Skeletal muscle tissue (tissue), 4 donors: ENCODE results near the gene RNF13. TPM values are rescaled to one million over a fixed set of nuclear protein-coding genes. Genes with fewer than 3 reads are reported as not detected.
"Not testable (repeated sequence)": the region's sequence is repeated elsewhere in the genome, so short reads cannot be mapped to it uniquely, and the experiment has no call there.

Experiments
- H3K27ac ChIP-seq: one replicate; pipeline ENCODE4 v1.7.0; 2013; ENCODE audit warnings: mild to moderate bottlenecking, low read depth, low read length, inconsistent platforms
- H3K27me3 ChIP-seq, 3 donors: one replicate each; pipeline ENCODE4 v1.7.0; 2013; ENCODE audit warnings: low read length in 3 of 3; ENCODE audit not compliant: control insufficient read depth in 3 of 3, insufficient read depth in 3 of 3
- H3K36me3 ChIP-seq, 3 donors: one replicate each; pipeline ENCODE4 v1.7.0; 2013; ENCODE audit warnings: low read length in 3 of 3; ENCODE audit not compliant: control insufficient read depth in 3 of 3, insufficient read depth in 3 of 3
- H3K4me1 ChIP-seq, 3 donors: one replicate each; pipeline ENCODE4 v1.7.0; 2013; ENCODE audit warnings: low read length in 3 of 3, mild to moderate bottlenecking in 3 of 3; ENCODE audit not compliant: control insufficient read depth in 3 of 3, insufficient read depth in 3 of 3
- H3K4me3 ChIP-seq, 3 donors: one replicate each; pipeline ENCODE4 v1.7.0; 2013; ENCODE audit warnings: low read length in 3 of 3
- H3K9ac ChIP-seq, 3 donors: one replicate each; pipeline ENCODE4 v1.7.0; 2013; ENCODE audit warnings: low read length in 3 of 3, mild to moderate bottlenecking in 3 of 3, moderate library complexity in 2 of 3, low read depth in 1 of 3
- H3K9me3 ChIP-seq, 3 donors: one replicate each; pipeline ENCODE4 v1.7.0; 2013; ENCODE audit warnings: low read length in 3 of 3; ENCODE audit not compliant: control insufficient read depth in 3 of 3
- total RNA-seq: library from RNA; depleted of rRNA; stranded (reverse); fragments of >200 nt; gene quantifications from one replicate; pipeline ENCODE4 v1.2.3, GENCODE V29; 2014
- donor health status: Osteomylitis.

The RNF13 gene
- total RNA-seq, 1 donor from 2014 or later: 98.6 TPM

- Histone ChIP-seq H3K36me3 (peaks cover 0 to 7% (median 2%) of the 10 kb centered on the region in 3 donors), H3K9me3 (peaks cover 0 to 4% (median 0%) of the 10 kb centered on the region in 3 donors), H3K4me1 (no peaks in the 10 kb centered on the region), H3K9ac (no peak overlapping the region), H3K4me3 (no peak overlapping the region), H3K27me3 (no peaks in the 10 kb centered on the region), H3K27ac (no peak overlapping the region)
Measured at GRCh38 chr3:149883134-149883533, 70.1 kb downstream of the RNF13 start.

- H3K36me3 ChIP-seq, H3K9ac ChIP-seq, H3K4me3 ChIP-seq, H3K4me1 ChIP-seq, H3K27ac ChIP-seq, H3K27me3 ChIP-seq, H3K9me3 ChIP-seq: not testable (repeated sequence)
Measured at GRCh38 chr3:149883860-149884259, 70.8 kb downstream of the RNF13 start.

- H3K27me3 ChIP-seq, H3K9ac ChIP-seq, H3K9me3 ChIP-seq, H3K4me1 ChIP-seq, H3K4me3 ChIP-seq, H3K36me3 ChIP-seq, H3K27ac ChIP-seq: not testable (repeated sequence)
Measured at GRCh38 chr3:149884848-149885247, 71.8 kb downstream of the RNF13 start.

- Histone ChIP-seq H3K4me1 (peaks cover 0 to 6% (median 2%) of the 10 kb centered on the region in 3 donors), H3K9me3 (peaks cover 0 to 4% (median 0%) of the 10 kb centered on the region in 3 donors), H3K9ac (no peak overlapping the region), H3K4me3 (no peak overlapping the region), H3K27me3 (no peaks in the 10 kb centered on the region), H3K36me3 (peaks cover 0 to 7% (median 2%) of the 10 kb centered on the region in 3 donors), H3K27ac (no peak overlapping the region)
Measured at GRCh38 chr3:149886957-149887356, 73.9 kb downstream of the RNF13 start.

GRCh38 chr3:149891621-149892020 is 78.6 kb downstream of the RNF13 start:
- H3K27me3 ChIP-seq: no peaks in the 10 kb centered on the region
- no peak overlapping the region for H3K9ac ChIP-seq
- H3K36me3 ChIP-seq: peaks cover 0 to 7% (median 0%) of the 10 kb centered on the region in 3 donors
- H3K4me1 ChIP-seq: peaks cover 3 to 14% (median 14%) of the 10 kb centered on the region in 3 donors
- no peak overlapping the region for H3K27ac ChIP-seq
- H3K9me3 ChIP-seq: no peaks in the 10 kb centered on the region
- H3K4me3 ChIP-seq: no peak overlapping the region

GRCh38 chr3:149892371-149892770 is 79.4 kb downstream of the RNF13 start:
- no peaks in the 10 kb centered on the region for H3K9me3 ChIP-seq
- H3K36me3 ChIP-seq: peaks cover 0 to 2% (median 0%) of the 10 kb centered on the region in 3 donors
- no peak overlapping the region for H3K27ac ChIP-seq
- H3K4me3 ChIP-seq: no peak overlapping the region
- H3K4me1 ChIP-seq: peaks cover 3 to 16% (median 14%) of the 10 kb centered on the region in 3 donors
- no peak overlapping the region for H3K9ac ChIP-seq
- H3K27me3 ChIP-seq: no peaks in the 10 kb centered on the region

- Histone ChIP-seq H3K36me3 (no peaks in the 10 kb centered on the region), H3K4me1 (peaks cover 6 to 24% (median 18%) of the 10 kb centered on the region in 3 donors), H3K27me3 (no peaks in the 10 kb centered on the region), H3K9ac (no peak overlapping the region), H3K27ac (peak overlapping the region; percentile 5), H3K4me3 (no peak overlapping the region), H3K9me3 (no peaks in the 10 kb centered on the region)
Measured at GRCh38 chr3:149894205-149894604, 81.2 kb downstream of the RNF13 start.

GRCh38 chr3:149895339-149895738 is 82.3 kb downstream of the RNF13 start:
- Histone ChIP-seq H3K27me3 (no peaks in the 10 kb centered on the region), H3K9me3 (no peaks in the 10 kb centered on the region), H3K4me3 (no peak overlapping the region), H3K27ac (peak overlapping the region; percentile 5), H3K4me1 (peaks cover 6 to 23% (median 20%) of the 10 kb centered on the region in 3 donors), H3K36me3 (no peaks in the 10 kb centered on the region), H3K9ac (no peak overlapping the region)

- Histone ChIP-seq H3K27me3 (no peaks in the 10 kb centered on the region), H3K4me1 (peaks cover 6 to 23% (median 20%) of the 10 kb centered on the region in 3 donors), H3K36me3 (no peaks in the 10 kb centered on the region), H3K9me3 (no peaks in the 10 kb centered on the region), H3K9ac (peak overlapping the region in 1 of 3 donors; percentile 27), H3K4me3 (no peak overlapping the region), H3K27ac (peak overlapping the region; percentile 5)
Measured at GRCh38 chr3:149895769-149896168, 82.8 kb downstream of the RNF13 start.

- Histone ChIP-seq H3K27me3 (no peaks in the 10 kb centered on the region), H3K27ac (peak overlapping the region; percentile 90), H3K9ac (no peak overlapping the region), H3K9me3 (no peaks in the 10 kb centered on the region), H3K4me3 (no peak overlapping the region), H3K36me3 (no peaks in the 10 kb centered on the region), H3K4me1 (peaks cover 6 to 18% (median 13%) of the 10 kb centered on the region in 3 donors)
Measured at GRCh38 chr3:149898771-149899170, 85.8 kb downstream of the RNF13 start.
